Breast epithelium (tissue), 4 donors: Measurements from ENCODE around the gene PDLIM4. TPM values are rescaled to one million over a fixed set of nuclear protein-coding genes. Genes with fewer than 3 reads are reported as not detected.

Experiments
- DNase-seq, 2 donors: peaks; one replicate each; pipeline ENCODE4 v3.0.0-alpha.2; 2019; ENCODE audit warnings: low spot score in 2 of 2
- H3K27ac ChIP-seq, 2 donors: fragments of 200-600 bp; sonication (generic) in 1 of 2; one replicate each; pipeline ENCODE4 v1.5.1; 2016 to 2019; ENCODE audit warnings: mild to moderate bottlenecking in 1 of 2
- H3K27me3 ChIP-seq, 2 donors: fragments of 200-600 bp; sonication (generic) in 1 of 2; one replicate each; pipeline versions ENCODE4 v1.5.1 to v1.6.0; 2017 to 2019; ENCODE audit warnings: control low read depth in 1 of 2, mild to moderate bottlenecking in 1 of 2
- H3K36me3 ChIP-seq: fragments of 200-600 bp; one replicate; pipeline ENCODE4 v1.5.1; 2019
- H3K4me1 ChIP-seq, 2 donors: fragments of 200-600 bp; sonication (generic); one replicate each; pipeline ENCODE4 v1.5.1; 2016 to 2019; ENCODE audit warnings: control low read depth in 1 of 2
- H3K4me3 ChIP-seq, 3 donors: fragments of 200-600 bp; sonication (generic); 1 replicate in 2 of 3; 2 replicates in 1 of 3; pipeline ENCODE4 v1.5.1; 2016 to 2019; ENCODE audit warnings: mild to moderate bottlenecking in 3 of 3, moderate library complexity in 2 of 3
- H3K9me3 ChIP-seq, 2 donors: fragments of 200-600 bp; sonication (generic) in 1 of 2; one replicate each; pipeline ENCODE4 v1.5.1; 2016 to 2019; ENCODE audit warnings: control low read depth in 1 of 2
- POLR2A ChIP-seq: fragments of 450-650 bp; IDR thresholded peaks from one replicate; pipeline ENCODE4 v1.6.1; 2016; ENCODE audit warnings: antibody characterized with exemption, mild to moderate bottlenecking, moderate library complexity
- POLR2AphosphoS5 ChIP-seq, 3 donors: sonication (generic); formaldehyde crosslinking; IDR thresholded peaks; one replicate each; pipeline ENCODE4 v1.6.1; 2017; ENCODE audit warnings: antibody characterized with exemption in 3 of 3
- intact Hi-C: fragments of 100-400 bp; cut with DNase I; formaldehyde crosslinking; loops from one replicate; pipeline ENCODE4 v1.15.1; 2023; ENCODE audit warnings: low total_unique reads
- total RNA-seq, 3 donors: library from RNA; depleted of rRNA; stranded (reverse); fragments of >200 nt; gene quantifications; one replicate each; pipeline ENCODE4 v1.1.0, GENCODE V29; 2016
- TF ChIP-seq, protein P1 (sequence below), 3 donors: fragments of 450-650 bp; IDR thresholded peaks; one replicate each; pipeline ENCODE4 v1.5.1; 2016 to 2017; ENCODE audit warnings: antibody characterized with exemption in 3 of 3, mild to moderate bottlenecking in 3 of 3, moderate library complexity in 3 of 3

Gene PDLIM4
- total RNA-seq, 3 donors from 2014 or later: 9.0 to 102 (median 71.4) TPM

DNA sequence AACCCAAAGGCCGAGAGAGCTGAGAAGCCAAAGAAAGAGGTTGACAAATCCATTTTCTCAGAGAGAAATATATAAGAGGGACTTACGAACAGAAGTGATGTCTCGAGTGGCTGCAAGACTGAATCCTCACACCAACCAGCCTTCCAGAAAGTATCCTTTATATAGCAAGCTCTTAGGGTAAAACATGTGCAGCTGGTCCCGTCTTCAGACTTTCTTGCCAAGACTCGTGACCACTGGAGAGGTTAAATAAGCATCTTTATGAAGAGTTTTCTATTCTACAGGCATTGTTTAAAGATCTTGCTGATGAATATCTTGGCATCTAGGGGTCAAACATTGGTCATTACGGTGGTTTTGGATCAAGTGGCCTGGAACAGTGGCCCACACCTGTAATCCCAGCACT is 19.8 kb downstream of the PDLIM4 start:
- TF ChIP-seq POLR2A (no peak), POLR2AphosphoS5 (IDR thresholded peaks at IDR 0.05) (no peak)
- TF ChIP-seq, protein P1, sequence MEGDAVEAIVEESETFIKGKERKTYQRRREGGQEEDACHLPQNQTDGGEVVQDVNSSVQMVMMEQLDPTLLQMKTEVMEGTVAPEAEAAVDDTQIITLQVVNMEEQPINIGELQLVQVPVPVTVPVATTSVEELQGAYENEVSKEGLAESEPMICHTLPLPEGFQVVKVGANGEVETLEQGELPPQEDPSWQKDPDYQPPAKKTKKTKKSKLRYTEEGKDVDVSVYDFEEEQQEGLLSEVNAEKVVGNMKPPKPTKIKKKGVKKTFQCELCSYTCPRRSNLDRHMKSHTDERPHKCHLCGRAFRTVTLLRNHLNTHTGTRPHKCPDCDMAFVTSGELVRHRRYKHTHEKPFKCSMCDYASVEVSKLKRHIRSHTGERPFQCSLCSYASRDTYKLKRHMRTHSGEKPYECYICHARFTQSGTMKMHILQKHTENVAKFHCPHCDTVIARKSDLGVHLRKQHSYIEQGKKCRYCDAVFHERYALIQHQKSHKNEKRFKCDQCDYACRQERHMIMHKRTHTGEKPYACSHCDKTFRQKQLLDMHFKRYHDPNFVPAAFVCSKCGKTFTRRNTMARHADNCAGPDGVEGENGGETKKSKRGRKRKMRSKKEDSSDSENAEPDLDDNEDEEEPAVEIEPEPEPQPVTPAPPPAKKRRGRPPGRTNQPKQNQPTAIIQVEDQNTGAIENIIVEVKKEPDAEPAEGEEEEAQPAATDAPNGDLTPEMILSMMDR (IDR thresholded peaks at IDR 0.05): no peak
- intact Hi-C loops: no loop called here
- H3K4me3 ChIP-seq: no peak overlapping the region
- no peak overlapping the region for H3K27ac ChIP-seq
- no peaks in the 10 kb centered on the region for H3K9me3 ChIP-seq
- no peaks in the 10 kb centered on the region for H3K27me3 ChIP-seq
- no peaks in the 10 kb centered on the region for H3K36me3 ChIP-seq
- H3K4me1 ChIP-seq: no peaks in the 10 kb centered on the region
- no peak for DNase-seq

DNA sequence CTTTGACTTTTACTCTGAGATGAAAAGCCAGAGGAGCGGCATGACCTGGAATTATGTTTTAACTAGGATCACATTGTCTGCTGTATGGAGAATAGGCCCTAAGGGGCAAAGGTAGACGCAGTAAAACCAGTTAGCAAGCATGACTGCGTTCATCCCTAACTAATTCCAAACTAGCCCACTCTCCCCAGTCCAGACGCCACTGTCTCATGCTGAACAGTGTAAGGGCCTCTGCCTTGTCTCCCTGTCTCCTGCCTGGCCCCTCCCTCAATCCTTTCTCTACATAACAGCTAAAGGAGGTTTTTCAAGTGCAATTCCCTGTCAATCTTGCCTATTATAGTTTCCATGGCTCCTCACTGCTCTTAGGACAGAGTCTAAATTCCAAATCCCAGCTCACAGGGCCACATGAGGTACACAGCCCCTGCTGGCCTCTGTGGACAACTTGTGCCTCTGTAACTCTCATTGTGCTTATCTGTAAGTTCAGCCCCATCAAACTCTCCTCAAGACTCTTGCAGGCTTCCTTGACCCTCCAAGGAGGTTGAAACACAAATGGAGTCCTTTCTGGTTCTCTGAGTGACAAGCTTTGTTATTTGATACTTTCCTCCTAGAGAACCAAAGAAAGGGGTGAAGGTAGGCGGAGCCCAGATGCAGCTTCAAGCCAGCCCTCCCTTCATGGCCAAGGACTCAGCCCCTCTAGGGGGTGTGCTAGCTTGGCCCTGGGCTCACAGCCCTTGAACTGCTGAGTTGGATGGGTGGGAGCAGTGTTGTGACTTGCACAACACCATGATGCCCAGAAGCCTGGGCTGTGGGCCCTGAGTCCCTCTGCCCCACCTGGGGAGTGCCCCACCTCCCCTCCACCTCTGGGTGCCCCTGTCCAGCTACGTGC is 20.7 kb downstream of the PDLIM4 start:
- Histone ChIP-seq H3K4me3 (no peak overlapping the region), H3K27ac (no peak overlapping the region), H3K27me3 (no peaks in the 10 kb centered on the region), H3K9me3 (no peaks in the 10 kb centered on the region), H3K36me3 (no peaks in the 10 kb centered on the region), H3K4me1 (no peaks in the 10 kb centered on the region)
- DNase-seq: no peak
- intact Hi-C loops: no loop called here
- TF ChIP-seq POLR2A: no peak
- TF ChIP-seq, protein P1 (IDR thresholded peaks at IDR 0.05): no peak
- no peak for TF ChIP-seq POLR2AphosphoS5 (IDR thresholded peaks at IDR 0.05)

DNA sequence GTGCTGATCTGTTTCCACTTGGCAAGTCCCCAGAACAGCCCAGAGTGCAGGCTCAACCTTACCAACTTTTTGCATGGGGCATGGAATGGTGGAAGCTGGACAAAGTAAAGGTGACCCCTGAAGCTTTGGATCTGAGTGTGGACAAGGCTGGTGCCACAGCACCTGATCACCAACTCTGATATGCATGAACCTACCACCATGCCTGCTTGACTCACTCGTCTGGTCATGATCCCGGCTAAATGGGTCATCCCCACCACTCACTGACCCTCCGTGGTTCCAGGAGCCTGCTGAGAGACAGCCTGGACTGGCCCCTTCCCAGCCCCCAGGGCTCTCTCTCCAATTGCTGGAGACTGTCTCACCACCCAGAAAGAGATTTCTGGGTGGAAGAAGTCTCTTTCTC is 22.3 kb downstream of the PDLIM4 start:
- H3K4me3 ChIP-seq: no peak overlapping the region
- TF ChIP-seq POLR2AphosphoS5 (IDR thresholded peaks at IDR 0.05) (no peak), POLR2A (no peak)
- TF ChIP-seq, protein P1 (IDR thresholded peaks at IDR 0.05): no peak
- intact Hi-C loops: no loop called here

DNA sequence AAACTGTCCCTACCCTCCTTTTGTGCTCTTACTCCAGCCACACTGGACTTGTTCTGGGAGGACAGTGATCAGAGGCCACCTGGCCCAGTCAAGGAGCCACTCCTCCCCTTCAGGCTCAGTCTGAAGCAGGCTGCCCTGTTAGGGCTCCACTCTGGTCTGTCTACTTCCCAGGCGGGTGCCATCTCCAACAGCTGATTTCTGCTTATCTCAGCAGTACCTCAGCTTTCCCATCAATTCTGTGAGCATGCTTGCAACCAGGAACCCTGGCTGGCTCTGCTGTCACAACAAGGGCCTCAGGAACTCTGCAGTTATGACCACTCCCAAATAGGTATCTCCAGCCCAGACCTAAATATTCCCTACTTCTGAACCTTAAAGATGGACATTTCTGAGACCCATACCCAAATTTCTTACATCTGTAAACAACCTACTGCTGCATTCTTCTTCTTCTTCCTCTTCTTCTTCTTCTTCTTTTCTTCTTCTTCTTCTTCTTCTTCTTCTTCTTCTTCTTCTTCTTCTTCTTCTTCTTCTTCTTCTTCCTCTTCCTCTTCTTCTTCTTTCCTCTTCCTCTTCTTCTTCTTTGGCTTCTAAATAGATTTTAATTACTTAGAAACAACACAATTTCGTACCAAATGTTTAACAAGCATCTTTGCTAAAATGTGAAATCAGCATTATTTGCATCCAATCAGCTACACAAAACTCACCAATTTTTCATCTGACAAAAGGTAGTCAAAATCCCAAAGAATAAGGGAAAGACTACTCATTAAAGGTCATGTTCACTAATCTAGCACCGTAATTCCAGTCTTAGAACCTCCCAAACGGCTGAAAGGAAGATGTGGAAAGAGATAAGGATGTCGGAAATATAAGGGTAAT is 23.1 kb downstream of the PDLIM4 start:
- DNase-seq: no peak
- no peak overlapping the region for H3K4me3 ChIP-seq
- no peak for TF ChIP-seq POLR2AphosphoS5 (IDR thresholded peaks at IDR 0.05)
- TF ChIP-seq POLR2A: no peak
- TF ChIP-seq, protein P1 (IDR thresholded peaks at IDR 0.05): no peak
- H3K27ac ChIP-seq: no peak overlapping the region
- intact Hi-C loops: no loop called here
- no peaks in the 10 kb centered on the region for H3K4me1 ChIP-seq
- no peaks in the 10 kb centered on the region for H3K27me3 ChIP-seq
- H3K36me3 ChIP-seq: no peaks in the 10 kb centered on the region
- H3K9me3 ChIP-seq: no peaks in the 10 kb centered on the region

More for the DNA sequence above, 22.3 kb downstream of the PDLIM4 start:
- Histone ChIP-seq H3K27me3 (no peaks in the 10 kb centered on the region), H3K27ac (no peak overlapping the region), H3K4me1 (no peaks in the 10 kb centered on the region), H3K36me3 (no peaks in the 10 kb centered on the region), H3K9me3 (no peaks in the 10 kb centered on the region)
- no peak for DNase-seq
